Measurements from ENCODE around the gene MPRIP.

- no peak for TF ChIP-seq CTCF (IDR thresholded peaks at IDR 0.05)
- no peak for TF ChIP-seq POLR2A (IDR thresholded peaks at IDR 0.05)
Observed at GRCh38 chr17:17139972-17140589, 97.8 kb downstream of the MPRIP start.
